ENCODE measurements around the gene PNMA6F. TPM values are rescaled to one million over a fixed set of nuclear protein-coding genes. Genes with fewer than 3 reads are reported as not detected.
"Not testable (repeated sequence)": the region's sequence is repeated elsewhere in the genome, so short reads cannot be mapped to it uniquely, and the experiment has no call there.

The PNMA6F gene
- total RNA-seq, 1 donor from 2014 or later = not detected

- no peaks in the 10 kb centered on the region for H3K9me3 ChIP-seq (ENCODE audit: low read depth)
- no peak overlapping the region for H3K27ac ChIP-seq
- no peaks in the 10 kb centered on the region for H4K20me1 ChIP-seq (ENCODE audit: low read depth)
- no peak overlapping the region for H3K9ac ChIP-seq
- H3K4me3 Mint-ChIP-seq = no peak overlapping the region
- no peaks in the 10 kb centered on the region for H3K4me1 Mint-ChIP-seq
- peaks cover 7% of the 10 kb centered on the region for H3K27me3 Mint-ChIP-seq (ENCODE audit: insufficient read depth, low read depth)
- no peak overlapping the region for H3K4me3 ChIP-seq
- H2AFZ ChIP-seq (replicated peaks) = no peak overlapping the region
- peaks cover 12% of the 10 kb centered on the region for H3K9me3 Mint-ChIP-seq
- no peaks in the 10 kb centered on the region for H3K79me2 ChIP-seq (ENCODE audit: low read depth)
- peaks cover 2% of the 10 kb centered on the region for H3K27me3 ChIP-seq
- H3K27ac Mint-ChIP-seq = no peak overlapping the region
- no peaks in the 10 kb centered on the region for H3K4me1 ChIP-seq
- H3K36me3 Mint-ChIP-seq = no peaks in the 10 kb centered on the region
- TF ChIP-seq EZH2 (IDR thresholded peaks at IDR 0.05) (no peak), CTCF (IDR thresholded peaks at IDR 0.05) (no peak)
- no peak for DNase-seq (ENCODE audit: low spot score)
- no peaks in the 10 kb centered on the region for H3F3A ChIP-seq (ENCODE audit: low read depth)
- no peaks in the 10 kb centered on the region for H3K36me3 ChIP-seq
- no peak overlapping the region for H3K4me2 ChIP-seq
These were observed 6.0 kb upstream of the PNMA6F start for GRCh38 chrX:153327561-153327960.

- H3K4me3 ChIP-seq = no peak overlapping the region
These were observed 897 bp downstream of the PNMA6F start for GRCh38 chrX:153320555-153321184.

DNA sequence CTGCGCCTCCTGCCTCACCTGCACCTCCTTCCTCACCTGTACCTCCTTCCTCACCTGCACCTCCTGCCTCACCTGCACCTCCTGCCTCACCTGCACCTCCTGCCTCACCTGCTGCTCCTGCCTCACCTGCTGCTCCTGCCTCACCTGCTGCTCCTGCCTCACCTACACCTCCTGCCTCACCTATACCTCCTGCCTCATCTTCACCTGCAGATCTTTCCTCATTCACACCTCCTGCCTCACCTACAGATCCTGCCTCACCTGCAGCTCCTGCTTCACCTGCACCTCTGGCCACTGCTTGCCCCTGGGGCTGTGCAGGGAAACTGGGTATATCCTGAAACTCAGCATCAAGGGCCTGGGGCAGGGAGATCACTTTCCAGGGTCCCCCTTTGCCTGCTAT lies 1.5 kb downstream of the PNMA6F start:
- not testable (repeated sequence) for H3K9ac ChIP-seq; H3K4me3 Mint-ChIP-seq; H2AFZ ChIP-seq (replicated peaks); H3K27ac Mint-ChIP-seq; DNase-seq (ENCODE audit: low spot score); H3F3A ChIP-seq (ENCODE audit: low read depth); H3K4me2 ChIP-seq; H3K27ac ChIP-seq; H3K4me1 Mint-ChIP-seq; H3K4me3 ChIP-seq; H3K36me3 Mint-ChIP-seq; H4K20me1 ChIP-seq (ENCODE audit: low read depth); H3K79me2 ChIP-seq (ENCODE audit: low read depth); H3K9me3 Mint-ChIP-seq; H3K9me3 ChIP-seq (ENCODE audit: low read depth); H3K4me1 ChIP-seq; H3K36me3 ChIP-seq
- peaks cover 14% of the 10 kb centered on the region for H3K27me3 ChIP-seq
- peaks cover 11% of the 10 kb centered on the region for H3K27me3 Mint-ChIP-seq (ENCODE audit: insufficient read depth, low read depth)

More at GRCh38 chrX:153320555-153321184, 897 bp downstream of the PNMA6F start:
- Mint-ChIP-seq H3K4me3 (peak overlapping the region; percentile 46), H3K27me3 (ENCODE audit: insufficient read depth, low read depth) (peaks cover 15% of the 10 kb centered on the region), H3K36me3 (no peaks in the 10 kb centered on the region), H3K9me3 (peaks cover 13% of the 10 kb centered on the region), H3K27ac (no peak overlapping the region), H3K4me1 (peaks cover 3% of the 10 kb centered on the region)
- H3K4me2 ChIP-seq = peak overlapping the region; percentile 57
- H3K36me3 ChIP-seq = no peaks in the 10 kb centered on the region
- peaks cover 14% of the 10 kb centered on the region for H3K27me3 ChIP-seq
- no peak overlapping the region for H3K9ac ChIP-seq
- no peaks in the 10 kb centered on the region for H3K79me2 ChIP-seq (ENCODE audit: low read depth)
- H3K4me1 ChIP-seq = no peaks in the 10 kb centered on the region
- no peak for TF ChIP-seq CTCF (IDR thresholded peaks at IDR 0.05)
- no peak for TF ChIP-seq EZH2phosphoT487 (IDR thresholded peaks at IDR 0.05)
- TF ChIP-seq EZH2 (IDR thresholded peaks at IDR 0.05) = no peak
- no peaks in the 10 kb centered on the region for H3K9me3 ChIP-seq (ENCODE audit: low read depth)
- no peak overlapping the region for H2AFZ ChIP-seq (replicated peaks)
- DNase-seq (ENCODE audit: low spot score) = peak; percentile 16
- H4K20me1 ChIP-seq (ENCODE audit: low read depth) = no peaks in the 10 kb centered on the region
- H3K27ac ChIP-seq = no peak overlapping the region
- H3F3A ChIP-seq (ENCODE audit: low read depth) = no peaks in the 10 kb centered on the region

GRCh38 chrX:153319295-153320046 lies 2.1 kb downstream of the PNMA6F start:
- no peak overlapping the region for H3K4me3 Mint-ChIP-seq
- Histone ChIP-seq H3K4me3 (no peak overlapping the region), H3K9me3 (ENCODE audit: low read depth) (no peaks in the 10 kb centered on the region), H3F3A (ENCODE audit: low read depth) (no peaks in the 10 kb centered on the region), H2AFZ (replicated peaks) (no peak overlapping the region), H3K79me2 (ENCODE audit: low read depth) (no peaks in the 10 kb centered on the region), H3K4me1 (no peaks in the 10 kb centered on the region), H3K36me3 (no peaks in the 10 kb centered on the region), H4K20me1 (ENCODE audit: low read depth) (no peaks in the 10 kb centered on the region), H3K27me3 (peaks cover 14% of the 10 kb centered on the region), H3K9ac (no peak overlapping the region), H3K4me2 (no peak overlapping the region), H3K27ac (no peak overlapping the region)
- TF ChIP-seq EZH2phosphoT487 (IDR thresholded peaks at IDR 0.05) (no peak), CTCF (IDR thresholded peaks at IDR 0.05) (no peak), EZH2 (IDR thresholded peaks at IDR 0.05) (no peak)
- no peaks in the 10 kb centered on the region for H3K36me3 Mint-ChIP-seq
- peaks cover 3% of the 10 kb centered on the region for H3K4me1 Mint-ChIP-seq
- H3K27ac Mint-ChIP-seq = no peak overlapping the region
- H3K9me3 Mint-ChIP-seq = peaks cover 9% of the 10 kb centered on the region
- H3K27me3 Mint-ChIP-seq (ENCODE audit: insufficient read depth, low read depth) = peaks cover 11% of the 10 kb centered on the region
- no peak for DNase-seq (ENCODE audit: low spot score)

Data from neural progenitor cell (in vitro differentiated cells).